IPS DF 6.9 (cell line): ENCODE measurements around the gene AEBP2.
"Not testable (repeated sequence)": the region's sequence is repeated elsewhere in the genome, so short reads cannot be mapped to it uniquely, and the experiment has no call there.

Experiments
- DNase-seq: peaks from one replicate; pipeline ENCODE4 v3.0.0-alpha.2; 2013; ENCODE audit warnings: low read depth, low spot score
- H3K27ac ChIP-seq: one replicate; pipeline ENCODE4 v1.5.1; 2013; ENCODE audit warnings: low read length, control low read depth
- H3K27me3 ChIP-seq: 2 replicates; pipeline ENCODE4 v1.6.1; 2013; ENCODE audit warnings: mild to moderate bottlenecking, low read length; ENCODE audit not compliant: control insufficient read depth, insufficient read depth
- H3K36me3 ChIP-seq: 2 replicates; pipeline ENCODE4 v1.6.1; 2013; ENCODE audit warnings: low read length; ENCODE audit not compliant: control insufficient read depth, insufficient read depth
- H3K4me1 ChIP-seq: 2 replicates; pipeline ENCODE4 v1.6.1; 2013; ENCODE audit warnings: low read length; ENCODE audit not compliant: control insufficient read depth, insufficient read depth
- H3K4me3 ChIP-seq: 2 replicates; pipeline ENCODE4 v1.5.1; 2013; ENCODE audit warnings: mild to moderate bottlenecking, low read length
- H3K9me3 ChIP-seq: 2 replicates; pipeline ENCODE4 v1.6.1; 2013; ENCODE audit warnings: low read length, inconsistent platforms; ENCODE audit not compliant: control insufficient read depth, insufficient read depth
- WGBS: extraction: QIAGEN DNeasy Blood & Tissue Kit; methylation state at CpG from one replicate; pipeline ENCODE4 v1.1.7; 2013; ENCODE audit warnings: mixed read lengths, missing lambda C conversion rate; ENCODE audit not compliant: insufficient read length, insufficient coverage; 5-methylcytosine and 5-hydroxymethylcytosine counted together

The AEBP2 gene

DNA sequence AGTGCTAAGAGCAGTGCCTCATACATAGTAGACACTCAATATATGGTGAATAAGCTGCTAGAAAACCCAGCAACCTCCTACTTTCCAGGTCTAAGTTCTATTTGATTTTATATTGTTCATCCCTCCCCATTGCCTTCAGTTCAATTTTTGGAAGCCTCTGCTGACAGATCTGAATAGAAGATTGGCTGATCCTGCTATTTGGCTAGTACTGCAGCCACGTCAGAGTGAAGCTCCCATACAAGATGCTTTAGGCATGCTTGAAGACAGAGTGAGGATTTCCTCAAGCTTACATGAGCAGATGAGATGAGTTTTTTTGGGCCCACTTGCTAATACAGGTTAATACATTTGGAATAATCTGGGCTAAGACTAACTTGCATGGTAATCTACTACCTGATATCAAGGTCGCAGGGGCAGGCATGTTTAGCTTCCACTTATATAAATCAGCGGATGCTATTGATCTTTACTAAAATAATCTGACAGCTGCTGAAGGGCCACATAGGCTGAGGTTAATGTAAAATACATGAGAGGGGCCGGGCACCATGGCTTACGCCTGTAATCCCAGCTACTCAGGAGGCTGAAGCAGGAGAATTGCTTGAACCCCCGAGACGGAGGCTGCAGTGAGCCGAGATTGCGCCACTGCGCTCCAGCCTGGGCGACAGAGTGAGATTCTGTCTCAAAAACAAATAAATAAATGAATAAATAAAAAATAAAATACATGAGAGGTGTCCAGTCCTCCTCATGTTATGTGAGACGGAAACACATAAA is 15.9 kb upstream of the AEBP2 start:
- WGBS, result no CpG with 5 or more reads among the region's 12 CpGs
- H3K27ac ChIP-seq, result no peak overlapping the region
- H3K9me3 ChIP-seq, result no peaks in the 10 kb centered on the region
- no peak overlapping the region for H3K4me3 ChIP-seq
- H3K4me1 ChIP-seq, result no peaks in the 10 kb centered on the region
- no peak for DNase-seq
- H3K36me3 ChIP-seq, result no peaks in the 10 kb centered on the region
- H3K27me3 ChIP-seq, result no peaks in the 10 kb centered on the region

GRCh38 chr12:19428246-19428645 is 11.0 kb upstream of the AEBP2 start:
- Histone ChIP-seq H3K4me3 (no peak overlapping the region), H3K36me3 (no peaks in the 10 kb centered on the region), H3K27me3 (no peaks in the 10 kb centered on the region), H3K4me1 (no peaks in the 10 kb centered on the region), H3K9me3 (no peaks in the 10 kb centered on the region), H3K27ac (no peak overlapping the region)
- WGBS, result no CpG with 5 or more reads among the region's 5 CpGs
- no peak for DNase-seq

GRCh38 chr12:19429491-19429890 is 9.8 kb upstream of the AEBP2 start:
- not testable (repeated sequence) for H3K4me1 ChIP-seq, H3K9me3 ChIP-seq, H3K36me3 ChIP-seq, H3K4me3 ChIP-seq, H3K27ac ChIP-seq, H3K27me3 ChIP-seq, DNase-seq
- WGBS, result no CpG with 5 or more reads among the region's 2 CpGs

DNA sequence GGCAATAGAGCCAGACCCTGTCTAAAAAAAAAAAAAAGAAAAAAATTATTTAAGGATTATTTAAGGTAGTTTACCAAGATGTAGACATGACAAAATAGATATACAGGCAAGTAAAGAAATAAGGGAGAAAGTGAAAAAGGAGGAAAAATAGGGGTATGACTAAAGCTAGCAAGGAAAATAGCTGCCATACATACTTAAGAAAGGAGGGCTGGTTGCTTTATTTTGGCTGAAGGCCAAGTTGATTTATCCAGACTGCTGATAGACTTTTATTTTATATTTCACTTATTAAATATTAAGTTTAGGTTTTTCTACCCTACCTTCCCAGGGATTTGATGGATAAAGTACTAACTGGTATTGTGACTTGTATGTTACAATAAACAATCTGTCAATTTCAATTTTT is 8.3 kb upstream of the AEBP2 start:
- no peaks in the 10 kb centered on the region for H3K9me3 ChIP-seq
- H3K27ac ChIP-seq, result no peak overlapping the region
- H3K4me1 ChIP-seq, result no peaks in the 10 kb centered on the region
- H3K36me3 ChIP-seq, result no peaks in the 10 kb centered on the region
- H3K27me3 ChIP-seq, result no peaks in the 10 kb centered on the region
- no peak overlapping the region for H3K4me3 ChIP-seq
- DNase-seq, result no peak

DNA sequence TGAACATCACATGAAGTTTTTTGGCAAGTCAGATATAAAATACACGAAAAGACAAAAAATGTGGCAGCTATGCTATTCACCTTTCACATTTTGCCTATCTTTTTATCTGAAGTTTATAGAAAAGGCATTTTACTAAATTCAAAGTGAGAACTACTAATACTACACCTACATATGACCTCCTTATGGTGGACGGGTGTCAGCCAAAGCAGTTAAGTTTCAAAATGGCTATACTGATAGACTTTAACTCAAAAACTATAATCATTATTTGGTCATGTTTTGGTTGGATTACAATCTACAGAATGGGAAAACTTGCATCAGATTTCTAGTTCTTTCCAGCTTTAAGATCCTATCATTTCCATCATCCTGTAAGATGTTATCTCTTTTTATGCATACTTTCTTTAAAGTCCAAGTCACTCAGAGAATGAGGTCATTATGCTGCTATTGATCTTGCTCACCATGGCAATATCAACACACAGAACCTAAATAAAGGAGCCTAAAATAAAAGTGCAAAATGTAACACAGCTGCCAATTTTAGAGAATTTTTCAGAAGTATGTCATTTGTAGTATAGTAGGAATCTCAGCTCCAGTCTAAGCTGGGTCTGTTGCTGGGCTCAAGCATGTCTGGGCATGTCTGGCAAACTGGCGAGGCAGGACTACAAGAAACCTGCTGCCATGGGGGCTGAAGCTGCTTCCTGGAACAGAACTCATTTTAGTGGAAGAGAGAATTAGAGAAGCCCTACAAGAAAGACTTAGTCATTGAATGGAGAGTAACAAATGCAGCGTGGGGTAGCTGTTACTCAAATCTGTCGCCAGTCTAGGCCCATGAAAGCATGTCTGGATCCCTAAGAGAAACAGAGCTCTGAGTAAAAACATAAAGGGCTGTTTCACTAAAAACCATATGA is 7.6 kb upstream of the AEBP2 start:
- Histone ChIP-seq H3K4me3 (no peak overlapping the region), H3K27me3 (no peaks in the 10 kb centered on the region), H3K36me3 (no peaks in the 10 kb centered on the region), H3K4me1 (no peaks in the 10 kb centered on the region), H3K9me3 (no peaks in the 10 kb centered on the region), H3K27ac (no peak overlapping the region)
- no CpG with 5 or more reads among the region's 5 CpGs for WGBS
- no peak for DNase-seq

- WGBS, result no CpG with 5 or more reads among the region's 9 CpGs
- DNase-seq, result no peak
- Histone ChIP-seq H3K27ac (no peak overlapping the region), H3K9me3 (no peaks in the 10 kb centered on the region), H3K4me3 (no peak overlapping the region), H3K36me3 (no peaks in the 10 kb centered on the region), H3K27me3 (no peaks in the 10 kb centered on the region), H3K4me1 (no peaks in the 10 kb centered on the region)
Measured at GRCh38 chr12:19432309-19433170, 6.8 kb upstream of the AEBP2 start.

DNA sequence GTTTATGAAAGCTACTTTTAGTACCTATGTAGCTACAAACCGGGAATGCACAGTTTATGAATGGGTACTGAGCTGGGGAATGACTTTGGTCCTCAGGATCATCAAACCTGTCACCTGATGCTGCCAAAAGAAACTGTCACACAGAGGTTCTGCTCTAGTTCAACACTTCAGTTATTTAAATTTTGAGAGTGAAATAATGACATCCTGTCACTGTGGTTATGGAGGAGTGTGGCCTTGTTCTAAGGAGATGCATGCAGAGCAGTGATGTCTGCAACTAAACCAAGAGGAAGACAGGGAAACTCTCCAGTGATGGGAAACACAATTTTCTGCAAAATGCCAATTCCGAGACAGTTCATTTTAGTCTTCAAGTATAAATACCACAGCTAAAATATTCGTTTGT is 4.8 kb upstream of the AEBP2 start:
- Histone ChIP-seq H3K4me1 (no peaks in the 10 kb centered on the region; the same call in 1 of the 2 replicates), H3K36me3 (no peaks in the 10 kb centered on the region), H3K4me3 (no peak overlapping the region), H3K9me3 (no peaks in the 10 kb centered on the region), H3K27ac (no peak overlapping the region), H3K27me3 (no peaks in the 10 kb centered on the region)
- no peak for DNase-seq
- WGBS, result no CpG with 5 or more reads among the region's 3 CpGs

DNA sequence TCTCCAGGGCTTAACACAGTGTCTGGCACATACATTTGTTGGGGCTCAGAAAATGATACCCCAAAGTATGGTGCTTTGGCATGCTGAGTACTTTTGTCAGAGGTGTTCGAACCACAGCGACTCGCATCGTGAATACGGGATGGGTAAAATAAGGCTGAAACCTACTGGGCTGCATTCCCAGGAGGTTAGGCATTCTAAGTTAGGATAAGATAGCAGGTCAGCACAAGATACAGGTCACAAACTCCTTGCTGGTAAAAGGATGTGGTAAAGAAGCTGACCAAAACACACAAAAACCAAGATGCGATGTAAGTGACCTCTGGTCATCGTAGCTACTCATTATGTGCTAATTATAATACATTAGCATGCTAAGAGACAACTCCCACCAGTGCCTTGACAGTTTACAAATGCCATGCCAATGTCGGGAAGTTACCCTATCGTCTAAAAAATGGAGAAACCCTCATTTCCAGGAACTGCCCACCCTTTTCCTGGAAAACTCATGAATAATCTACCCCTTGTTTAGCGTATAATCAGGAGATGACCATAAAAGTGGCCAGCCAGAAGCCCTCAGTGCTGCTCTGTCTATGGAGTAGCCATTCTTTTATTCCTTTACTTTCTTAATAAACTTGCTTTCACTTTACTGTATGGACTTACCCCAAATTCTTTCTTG is 3.3 kb upstream of the AEBP2 start:
- WGBS, result no CpG with 5 or more reads among the region's 10 CpGs
- H3K27me3 ChIP-seq, result no peaks in the 10 kb centered on the region
- DNase-seq, result no peak
- H3K4me1 ChIP-seq, result no peaks in the 10 kb centered on the region; the same call in 1 of the 2 replicates
- H3K9me3 ChIP-seq, result no peaks in the 10 kb centered on the region
- no peak overlapping the region for H3K27ac ChIP-seq
- H3K4me3 ChIP-seq, result no peak overlapping the region
- no peaks in the 10 kb centered on the region for H3K36me3 ChIP-seq

- no CpG with 5 or more reads among the region's 2 CpGs for WGBS
- no peak for DNase-seq
- Histone ChIP-seq H3K4me3 (no peak overlapping the region), H3K27ac (peak overlapping the region; percentile 70), H3K4me1 (no peaks in the 10 kb centered on the region; the same call in 1 of the 2 replicates), H3K36me3 (no peaks in the 10 kb centered on the region), H3K9me3 (no peaks in the 10 kb centered on the region), H3K27me3 (no peaks in the 10 kb centered on the region)
Measured at GRCh38 chr12:19436931-19437330, 2.4 kb upstream of the AEBP2 start.

DNA sequence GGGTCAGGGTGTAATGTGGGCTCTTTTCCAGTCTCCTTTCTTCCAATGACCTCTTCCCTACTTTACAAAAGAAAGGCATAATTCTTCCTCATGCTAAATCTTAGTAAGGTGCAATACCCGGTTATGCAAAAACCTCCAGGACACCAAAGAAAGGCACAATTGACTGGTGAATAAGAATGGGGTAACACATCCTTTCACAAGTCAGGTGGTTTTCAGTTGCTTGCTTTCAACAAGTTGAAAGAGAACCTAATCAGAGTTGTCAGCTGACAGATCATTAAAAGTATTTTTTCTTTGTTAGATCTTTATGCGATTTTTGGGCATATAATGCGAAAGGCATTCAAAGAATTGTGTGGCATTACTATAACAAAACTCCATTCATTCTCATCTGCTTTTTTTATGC is 1.3 kb upstream of the AEBP2 start:
- no peak for DNase-seq
- H3K36me3 ChIP-seq, result no peaks in the 10 kb centered on the region
- no peaks in the 10 kb centered on the region for H3K9me3 ChIP-seq
- no peaks in the 10 kb centered on the region; the same call in 1 of the 2 replicates for H3K4me1 ChIP-seq
- H3K27ac ChIP-seq, result peak overlapping the region; percentile 70
- no peak overlapping the region for H3K4me3 ChIP-seq
- no peaks in the 10 kb centered on the region for H3K27me3 ChIP-seq
- WGBS, result no CpG with 5 or more reads among the region's 3 CpGs
